OCI-LY1 (cell line): ENCODE data around the gene TBCE.

Experiments used
- CTCF ChIP-seq: fragments of 200-600 bp; sonication (generic), shearing (Covaris generic); IDR thresholded peaks from 2 replicates; pipeline ENCODE4 v1.5.1; 2017; ENCODE audit warnings: mild to moderate bottlenecking, antibody characterized with exemption, low read length, moderate library complexity, mixed read lengths
- EZH2 ChIP-seq: fragments of 200-600 bp; sonication (generic), shearing (Covaris generic); IDR thresholded peaks from 2 replicates; pipeline ENCODE4 v1.8.0; 2017; ENCODE audit warnings: borderline replicate concordance, mixed run types, mild to moderate bottlenecking, antibody characterized with exemption, low read length, moderate library complexity, mixed read lengths

- TF ChIP-seq EZH2: no peak
- TF ChIP-seq CTCF: no peak
These were observed 30.3 kb upstream of the TBCE start for GRCh38 chr1:235336903-235337302.
